Measurements from ENCODE around the gene MAP10.

GRCh38 chr1:232841823-232842565 lies 36.8 kb downstream of the MAP10 start:
- TF ChIP-seq POLR2A (IDR thresholded peaks at IDR 0.05; ENCODE audit: low read length) (no peak), GATA1 (IDR thresholded peaks at IDR 0.05; ENCODE audit: low read depth, low read length) (no peak)
